GM19238 (cell line): ENCODE results near the gene METTL15.
"Not testable (repeated sequence)": the region's sequence is repeated elsewhere in the genome, so short reads cannot be mapped to it uniquely, and the experiment has no call there.

Source experiments
- DNase-seq: peaks from one replicate; pipeline ENCODE4 v3.0.0; 2011; ENCODE audit warnings: low spot score; ENCODE audit not compliant: insufficient read length

METTL15 gene

DNA sequence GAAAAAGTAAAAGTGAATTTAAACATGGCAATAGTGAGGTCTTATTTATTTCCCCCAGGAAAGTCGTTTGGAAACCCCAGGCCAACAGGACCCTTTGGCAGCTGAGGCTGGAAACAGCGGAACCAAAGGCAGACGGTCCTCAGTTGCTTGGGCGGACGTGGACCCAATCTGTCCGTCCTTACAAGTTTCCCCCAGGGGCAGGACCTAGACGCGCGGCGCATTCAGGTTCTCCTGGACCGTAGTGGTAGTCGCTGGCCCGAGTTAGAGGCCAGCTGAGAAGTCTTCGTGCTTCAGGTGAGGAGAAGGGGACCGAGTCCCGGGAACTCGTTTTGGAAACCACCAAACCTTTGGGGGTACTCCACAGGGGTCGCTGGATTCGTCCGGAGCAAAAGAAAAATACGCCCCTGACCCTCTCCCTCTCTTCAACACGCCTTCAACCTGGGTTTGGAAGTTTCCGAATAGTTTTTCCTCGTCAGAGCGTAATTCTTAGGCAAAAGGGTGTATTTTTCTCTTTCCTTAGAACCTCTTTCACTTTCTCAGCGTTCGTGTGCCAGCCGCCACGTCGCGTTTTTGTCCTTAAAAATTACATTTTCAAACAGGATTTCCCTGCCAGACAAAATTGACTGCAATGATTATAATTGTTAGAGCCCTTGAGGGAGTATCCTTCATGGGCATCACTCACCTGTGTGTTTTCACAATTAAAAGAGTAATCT lies 2.1 kb downstream of the METTL15 start:
- DNase-seq: peak; percentile 12

DNA sequence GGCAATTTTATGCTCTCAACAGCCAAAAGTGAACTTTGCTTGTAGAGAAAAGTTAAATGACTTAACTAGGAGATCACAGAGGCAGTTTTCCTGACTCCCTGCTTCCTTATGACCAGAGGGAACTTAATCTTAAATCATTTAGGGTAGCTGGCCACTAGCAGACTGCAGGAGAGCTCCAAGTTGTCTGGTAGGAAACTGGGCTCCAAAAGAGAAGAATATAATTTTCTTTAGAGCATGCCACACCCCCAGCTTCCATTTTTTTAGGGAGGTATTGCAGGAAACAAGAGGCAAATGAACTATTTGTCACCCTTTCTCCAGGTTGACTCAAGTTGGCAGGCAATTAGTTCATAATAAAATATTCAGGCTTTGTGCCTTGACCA lies 2.6 kb downstream of the METTL15 start:
- DNase-seq: no peak

DNA sequence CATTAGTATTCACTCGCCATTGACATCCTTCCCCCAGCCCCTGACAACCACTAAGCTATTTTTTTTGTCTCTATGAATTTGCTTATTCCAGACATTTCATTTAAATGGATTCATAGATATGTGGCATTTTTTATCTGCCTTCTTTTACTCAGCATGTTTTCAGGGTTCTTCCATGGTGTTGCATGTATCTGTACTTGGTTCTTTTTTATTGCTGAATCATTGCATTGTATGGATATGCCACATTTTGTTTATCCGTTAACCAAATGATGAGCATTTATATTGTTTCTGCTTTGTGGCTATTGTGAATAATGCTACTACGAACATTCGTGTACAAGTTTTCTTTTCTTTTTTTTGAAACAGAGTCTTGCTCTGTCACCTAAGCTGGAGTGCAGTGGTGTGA lies 5.9 kb downstream of the METTL15 start:
- no peak for DNase-seq

DNA sequence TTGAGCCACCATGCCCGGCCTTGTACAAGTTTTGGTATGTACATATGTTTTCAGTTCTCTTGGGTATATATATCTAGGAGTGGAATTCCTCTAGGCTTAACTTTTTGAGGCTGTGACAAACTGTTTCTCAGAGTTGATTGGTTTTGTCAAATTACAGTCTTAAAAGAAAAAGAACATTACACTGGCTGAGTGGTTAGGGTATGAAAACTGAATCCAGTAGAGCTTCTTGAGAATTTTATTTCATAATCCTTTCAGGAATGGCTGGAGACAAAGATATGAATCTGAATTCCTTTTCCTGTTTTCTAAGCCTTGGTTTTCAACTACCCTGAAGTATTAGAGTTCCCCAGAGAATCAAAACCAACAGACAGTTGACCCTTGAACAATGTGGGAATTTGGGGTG lies 6.5 kb downstream of the METTL15 start:
- no peak for DNase-seq

DNA sequence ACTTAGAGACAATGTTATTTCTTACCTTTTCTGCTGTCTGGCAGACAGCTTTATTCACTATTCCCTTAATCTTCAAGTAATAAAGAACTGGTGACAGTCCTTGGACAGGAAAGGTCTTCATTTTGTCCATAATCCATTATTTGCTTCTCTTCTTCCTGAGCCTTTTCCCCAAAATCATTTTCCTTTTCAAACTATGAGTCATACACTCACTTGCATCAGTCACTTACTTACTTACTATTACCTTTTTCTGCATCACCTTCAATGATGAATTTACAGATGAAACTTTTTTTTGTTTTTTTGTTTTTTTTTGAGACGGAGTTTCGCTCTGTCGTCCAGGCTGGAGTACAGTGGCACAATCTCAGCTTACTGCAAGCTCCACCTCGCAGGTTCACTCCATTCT lies 9.5 kb downstream of the METTL15 start:
- DNase-seq: no peak

DNA sequence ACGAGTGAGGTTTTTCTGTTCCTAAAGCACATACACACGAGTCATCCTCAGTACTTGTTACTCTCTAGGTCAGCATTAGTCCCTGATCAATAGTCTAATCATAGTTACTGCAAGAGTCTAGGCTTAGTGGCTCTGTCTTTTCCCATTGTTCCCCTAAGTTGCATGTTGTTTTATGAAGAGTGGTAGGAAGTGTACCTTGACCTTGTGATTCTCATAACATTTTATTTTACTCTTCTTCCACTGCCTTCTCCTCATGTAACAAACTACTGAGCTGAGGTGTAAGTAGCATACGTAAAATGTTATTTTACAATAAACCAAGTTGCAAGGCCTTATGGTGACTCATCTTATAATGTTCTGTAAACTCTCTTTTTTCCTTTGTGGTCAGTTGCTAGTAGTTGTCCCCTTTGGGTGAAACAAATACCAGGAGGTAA lies 15.0 kb downstream of the METTL15 start:
- DNase-seq: no peak

DNA sequence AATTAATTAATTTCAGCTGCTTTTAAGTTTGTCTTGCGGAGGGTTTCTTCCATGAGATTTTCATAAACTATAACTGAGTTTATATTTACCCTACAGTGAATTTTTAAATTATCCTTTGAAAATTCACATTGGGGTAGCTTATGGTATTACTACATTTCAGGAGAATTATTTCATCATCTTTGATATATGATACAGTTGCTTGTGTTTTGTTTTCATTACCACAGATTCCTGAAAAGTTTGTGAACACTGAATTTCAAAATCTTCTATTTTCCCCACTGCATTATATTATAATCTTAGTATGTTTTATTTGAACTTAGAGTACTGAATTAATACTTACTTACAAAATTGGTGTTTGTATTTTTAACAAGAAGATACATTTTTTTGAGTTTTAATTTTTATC lies 24.4 kb downstream of the METTL15 start:
- no peak for DNase-seq

DNA sequence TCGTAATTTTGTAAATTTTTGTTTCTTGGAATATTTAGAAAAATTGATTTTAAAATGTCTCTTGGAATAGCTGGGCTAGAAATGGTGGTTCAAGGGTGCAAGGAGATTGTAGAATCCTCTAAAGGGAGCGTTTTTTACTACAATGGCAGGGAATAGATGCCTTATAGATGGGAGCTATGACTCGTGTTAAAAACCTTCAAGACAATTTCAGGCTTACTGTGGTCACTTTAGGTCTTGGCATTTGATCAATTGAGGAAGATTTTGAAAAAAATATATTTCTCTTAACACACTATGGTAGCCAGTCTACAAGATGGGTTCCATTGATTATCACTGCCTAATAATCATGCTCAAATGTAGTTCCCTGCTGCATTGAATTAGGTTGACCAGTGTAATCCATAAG lies 25.0 kb downstream of the METTL15 start:
- DNase-seq: no peak

DNA sequence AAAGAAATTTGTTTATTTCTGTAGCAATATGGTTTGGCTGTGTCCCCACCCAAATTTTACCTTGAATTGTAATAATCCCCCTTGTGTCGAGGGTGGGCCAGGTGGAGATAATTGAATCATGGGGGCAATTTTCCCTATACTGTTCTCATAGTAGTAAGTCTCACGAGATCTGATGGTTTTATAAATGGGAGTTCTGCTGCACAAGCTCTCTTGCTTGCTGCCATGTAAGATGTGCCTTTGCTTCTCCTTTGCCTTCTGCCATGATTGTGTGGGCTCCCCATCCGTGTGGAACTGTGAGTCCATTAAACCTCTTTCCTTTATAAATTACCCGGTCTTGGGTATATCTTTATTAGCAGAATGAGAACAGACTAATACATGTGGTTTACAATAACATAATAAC lies 28.0 kb downstream of the METTL15 start:
- not testable (repeated sequence) for DNase-seq

DNA sequence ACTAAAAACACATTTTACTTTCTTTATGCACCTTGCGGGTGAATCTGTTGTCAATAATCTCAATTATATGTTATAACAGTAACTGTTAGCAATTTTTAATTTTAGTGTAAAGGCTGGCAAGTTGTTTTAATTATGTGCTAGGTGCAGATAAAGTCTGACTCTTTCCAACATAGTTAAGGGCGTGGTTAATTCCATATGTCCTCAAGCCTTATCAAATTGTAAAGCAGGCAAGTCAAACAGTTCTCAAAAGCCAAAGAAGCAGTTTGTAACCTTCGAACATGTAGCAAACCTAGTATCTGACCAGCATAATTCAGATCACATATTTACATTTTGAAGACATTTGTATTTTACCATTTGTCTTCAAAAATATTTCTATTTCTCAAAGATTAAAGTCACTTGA lies 29.2 kb downstream of the METTL15 start:
- no peak for DNase-seq

DNA sequence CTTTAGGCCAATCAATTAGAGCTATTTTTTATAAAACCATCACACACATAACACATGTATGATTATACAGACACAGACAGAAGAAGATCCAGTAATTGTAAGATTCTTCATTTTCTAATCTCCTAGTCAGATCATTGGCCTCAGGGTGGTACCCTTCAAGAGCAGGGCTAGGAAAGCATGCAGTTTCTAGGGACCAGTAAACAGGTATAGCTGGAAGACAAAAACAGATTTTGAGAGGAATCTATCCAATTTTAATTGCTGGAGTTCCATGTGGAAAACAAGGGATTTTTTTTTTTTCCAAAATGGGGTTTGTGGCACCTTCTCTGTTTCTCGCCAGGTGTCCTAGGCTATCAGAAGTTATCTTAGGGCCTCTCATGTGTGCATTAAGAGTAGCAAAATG lies 29.6 kb downstream of the METTL15 start:
- DNase-seq: no peak

DNA sequence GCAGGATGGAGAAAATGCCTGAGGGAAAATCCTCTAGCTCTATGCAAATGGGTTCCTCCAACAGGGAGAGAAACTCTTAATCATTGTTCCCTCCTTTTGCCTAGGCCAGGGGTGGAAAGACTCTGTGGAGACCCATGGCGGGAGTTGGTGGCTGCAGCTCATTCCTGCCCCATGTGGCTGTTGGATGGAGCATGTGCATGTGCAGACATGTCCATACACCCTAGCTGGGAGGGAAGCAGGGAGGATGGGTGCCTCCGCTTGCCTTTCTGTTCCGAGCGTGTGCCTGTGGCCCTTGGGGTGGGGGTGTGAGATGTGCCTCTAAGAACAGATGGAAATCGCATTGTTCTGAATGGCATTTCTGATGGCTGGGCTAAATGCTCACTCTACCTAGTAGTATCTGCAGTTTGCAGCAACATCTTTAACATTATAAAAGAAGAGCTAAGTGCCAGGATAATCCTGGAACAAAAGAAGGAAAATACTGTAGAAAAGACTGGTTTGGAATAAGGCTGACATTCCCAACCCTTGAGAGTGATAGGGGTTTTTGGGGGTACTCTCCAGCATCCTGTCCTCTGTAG lies 31.7 kb downstream of the METTL15 start:
- no peak for DNase-seq

DNA sequence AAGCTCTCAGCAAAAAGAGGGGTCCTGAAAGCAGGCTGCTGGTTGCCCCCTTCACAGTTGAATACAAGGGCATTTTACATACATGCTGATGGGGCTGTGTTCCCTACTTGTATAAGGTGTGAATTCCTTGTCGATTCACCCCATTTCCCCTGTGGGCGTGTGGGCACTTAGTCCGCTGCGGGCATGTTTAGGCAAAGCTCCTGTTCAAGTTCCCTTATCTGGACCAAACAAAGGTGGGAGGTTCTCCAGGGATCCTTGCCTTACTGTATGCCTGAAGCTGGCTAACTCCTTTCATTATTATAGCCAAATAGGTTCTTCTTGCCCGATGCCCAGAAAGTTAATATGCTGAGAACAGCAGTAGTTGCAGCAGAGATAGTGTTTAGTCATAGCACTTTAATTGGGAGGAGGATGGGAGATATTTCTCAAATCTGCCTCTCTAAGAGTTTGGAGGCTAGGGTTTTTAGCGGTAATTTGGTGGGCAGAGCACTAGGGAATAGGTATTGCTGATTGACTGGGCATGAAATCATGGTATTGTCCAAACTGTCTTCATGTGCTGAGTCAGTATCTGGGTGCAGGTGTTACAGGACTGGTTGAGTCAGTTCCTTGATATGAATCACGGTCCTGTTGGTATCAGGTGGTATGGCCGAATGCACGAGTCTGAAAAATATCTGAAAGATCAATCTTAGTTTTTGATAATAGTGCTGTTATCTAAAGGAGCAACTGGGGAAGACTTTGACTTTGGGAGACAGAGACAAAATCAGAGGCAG lies 32.7 kb downstream of the METTL15 start:
- no peak for DNase-seq

DNA sequence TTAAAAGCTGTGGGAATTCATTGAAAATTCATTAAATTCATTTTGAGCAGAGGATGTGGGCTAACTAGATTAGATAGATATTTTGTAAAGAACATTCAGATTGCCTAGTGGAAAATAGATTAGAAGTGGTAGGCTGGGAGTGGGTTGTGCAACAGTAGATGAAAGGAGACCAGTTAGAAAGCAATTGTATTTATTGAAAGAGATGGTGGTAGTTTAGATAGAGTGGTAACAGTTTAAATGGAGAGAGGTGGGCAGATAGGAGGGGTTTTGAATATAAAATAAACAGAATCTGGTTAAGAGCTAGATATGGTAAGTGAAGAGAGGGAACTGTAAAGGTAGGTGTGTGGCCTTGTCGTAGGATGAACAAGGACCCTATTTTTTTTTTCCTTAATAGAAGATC lies 34.5 kb downstream of the METTL15 start:
- DNase-seq: no peak

DNA sequence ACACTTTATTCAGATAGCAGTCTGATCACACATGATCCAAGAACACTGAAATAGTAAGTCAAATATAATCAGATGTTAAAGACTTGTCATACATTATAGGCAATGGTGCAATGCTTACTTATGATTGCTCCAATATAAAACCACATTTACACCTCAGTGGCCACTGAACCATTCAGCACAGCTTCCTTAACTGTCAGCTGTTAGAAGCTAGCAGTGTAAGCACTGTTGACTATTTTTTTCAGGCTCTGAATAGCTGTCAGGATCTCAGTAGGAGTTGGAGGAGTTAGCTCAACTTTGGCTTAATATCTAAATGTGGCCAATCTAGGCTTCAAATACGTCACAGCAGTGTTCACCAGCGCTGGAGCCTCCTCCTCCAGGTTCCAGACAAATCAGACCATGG lies 36.6 kb downstream of the METTL15 start:
- DNase-seq: no peak

DNA sequence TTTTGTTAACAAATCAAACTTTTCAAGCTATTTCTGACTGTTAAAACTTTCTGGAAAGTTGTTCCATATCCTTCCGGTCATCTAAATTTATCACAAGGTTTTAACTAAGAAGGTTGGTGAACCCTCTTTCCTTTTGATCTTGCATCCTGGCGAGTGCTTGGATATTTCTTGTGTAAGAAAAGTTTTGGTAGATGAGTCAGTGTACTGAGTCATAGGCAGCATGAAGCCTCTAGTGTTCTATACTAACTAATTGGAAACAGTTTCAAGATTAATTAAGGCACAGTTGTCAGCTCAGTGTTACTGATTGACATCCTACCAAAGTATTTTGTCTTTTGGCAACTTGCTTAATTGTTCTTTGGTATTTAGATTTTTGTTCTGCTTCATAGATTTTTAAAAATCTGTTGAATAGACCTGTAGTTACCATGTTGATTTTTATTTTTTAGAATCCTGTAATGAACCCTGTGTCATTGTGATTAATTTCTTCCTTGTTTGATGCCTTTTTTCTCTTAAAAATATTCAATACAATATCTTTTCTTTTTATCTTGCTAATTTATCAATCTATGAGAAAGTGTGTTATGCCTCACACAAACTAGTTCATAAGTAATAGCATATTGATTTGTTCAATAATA lies 38.0 kb downstream of the METTL15 start:
- no peak for DNase-seq

DNA sequence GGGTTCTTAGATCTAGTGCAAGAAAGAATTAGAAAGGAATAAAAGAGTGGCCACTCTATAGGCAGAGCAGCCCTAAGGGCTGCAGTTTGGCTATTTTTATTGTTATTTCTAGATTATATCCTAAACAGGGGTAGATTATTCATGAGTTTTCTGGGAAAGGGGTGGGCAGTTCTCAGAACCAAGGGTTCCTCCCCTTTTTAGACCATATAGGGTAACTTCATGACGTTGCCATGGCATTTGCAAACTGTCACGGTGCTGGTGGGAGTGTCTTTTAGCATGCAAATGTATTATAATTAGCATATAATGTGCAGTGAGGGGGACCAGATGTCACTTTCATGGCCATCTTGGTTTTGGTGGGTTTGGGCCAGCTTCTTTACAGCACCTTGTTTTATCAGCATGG lies 44.6 kb downstream of the METTL15 start:
- no peak for DNase-seq

DNA sequence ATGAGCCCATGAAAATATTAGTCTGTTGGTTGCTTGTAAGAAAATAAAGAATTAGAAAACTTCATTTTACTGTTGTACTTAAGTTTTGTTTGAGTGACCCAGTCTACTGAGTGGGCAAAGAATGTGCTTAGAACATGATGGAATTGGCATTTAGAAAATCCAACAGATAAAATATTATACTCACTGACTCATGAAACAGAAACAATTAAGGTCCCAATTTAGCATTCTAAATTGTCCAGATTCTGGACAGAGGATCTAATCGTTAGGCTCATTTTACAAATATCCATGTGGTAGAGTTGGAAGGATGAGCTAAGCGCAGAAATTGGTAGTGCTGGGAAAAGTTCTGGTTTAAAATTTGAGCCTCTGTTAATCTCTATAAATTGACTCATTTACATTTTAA lies 45.4 kb downstream of the METTL15 start:
- no peak for DNase-seq

DNA sequence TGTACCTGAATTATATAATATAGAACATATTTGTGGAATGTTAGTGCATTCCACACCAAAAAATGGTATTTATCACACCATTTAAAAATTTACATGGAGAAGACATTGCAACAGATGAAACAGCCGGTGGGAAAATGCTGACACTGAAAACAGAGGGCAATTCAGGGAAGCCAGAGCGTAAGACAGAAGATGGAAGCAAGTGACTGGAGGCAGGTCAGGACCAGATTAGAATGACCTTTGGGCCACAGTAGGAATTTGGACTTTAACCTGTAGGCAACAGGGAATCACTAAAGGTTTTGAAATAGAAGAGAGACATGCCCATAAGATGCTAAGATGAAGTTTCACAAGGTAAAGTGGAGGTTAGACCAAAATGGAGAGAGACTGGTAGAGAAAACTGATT lies 60.5 kb downstream of the METTL15 start:
- DNase-seq: no peak

DNA sequence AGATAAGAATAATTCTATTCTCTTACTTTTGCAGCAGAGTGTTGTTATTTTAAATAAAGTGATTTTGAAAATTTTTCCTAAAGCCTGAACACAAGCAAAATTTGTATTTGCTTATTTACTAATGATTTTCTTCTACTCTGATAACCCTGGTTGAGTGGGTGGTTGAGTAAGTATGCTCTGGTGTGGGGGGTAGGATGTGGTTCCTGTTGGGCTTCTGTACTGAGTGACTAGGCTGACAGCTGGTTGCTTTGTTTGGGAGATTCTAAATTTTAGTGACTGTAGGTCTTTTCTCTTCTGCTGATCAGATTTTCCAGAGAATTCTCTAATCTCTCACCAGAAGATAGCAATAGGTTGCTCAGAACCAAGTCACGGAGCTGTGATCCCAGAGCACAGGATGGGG lies 61.6 kb downstream of the METTL15 start:
- no peak for DNase-seq

DNA sequence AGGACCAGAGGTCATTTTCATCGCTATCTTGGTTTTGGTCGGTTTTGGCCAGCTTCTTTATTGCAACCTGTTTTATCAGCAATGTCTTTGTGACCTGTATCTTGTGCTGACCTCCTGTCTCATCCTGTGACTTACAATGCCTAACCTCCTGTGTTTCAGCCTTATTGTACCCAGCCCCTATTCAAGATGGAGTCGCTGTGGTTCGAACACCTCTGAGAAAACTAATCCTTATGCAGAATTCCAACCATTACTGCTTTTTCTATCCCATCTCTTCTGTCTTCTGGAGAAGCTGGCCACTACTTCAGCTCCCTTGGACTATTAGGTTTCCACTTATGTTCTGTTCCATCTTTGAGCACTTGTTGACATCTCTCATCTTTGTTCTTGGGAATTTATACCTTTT lies 62.6 kb downstream of the METTL15 start:
- DNase-seq: no peak

DNA sequence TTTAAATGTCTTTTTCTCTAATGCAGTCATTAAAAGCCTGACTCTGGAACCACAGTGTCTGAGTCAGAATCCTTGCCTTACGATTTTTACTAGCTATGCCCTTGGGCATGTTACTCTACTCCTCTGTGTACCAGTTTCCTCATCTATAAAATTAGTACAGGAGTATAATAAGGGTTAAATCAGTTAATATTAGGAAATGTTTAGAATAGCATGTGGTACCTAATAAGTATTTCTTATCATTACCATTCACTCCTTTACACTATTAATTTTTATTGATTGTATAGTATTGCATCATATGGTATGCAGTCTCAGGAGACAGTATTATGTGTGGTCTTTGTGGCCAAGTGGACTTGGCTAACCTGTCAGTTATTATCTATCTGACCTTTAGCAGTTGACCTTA lies 68.2 kb downstream of the METTL15 start:
- no peak for DNase-seq
